SKM-1 treated with dmso at 0.1 percent for 144 hours (cell line): ENCODE measurements around the gene STMP1.
"Not testable (repeated sequence)": the region's sequence is repeated elsewhere in the genome, so short reads cannot be mapped to it uniquely, and the experiment has no call there.

Source experiments
- DNase-seq: peaks from one replicate; lab custom pipeline; 2025; ENCODE audit not compliant: unreplicated experiment; lab: John Stamatoyannopoulos, UW

The STMP1 gene

GRCh38 chr7:135662373-135663114 is at the start of gene STMP1:
TSS of gene STMP1 (plus strand) at chr7:135662514.
- peak; percentile 87 for DNase-seq

GRCh38 chr7:135616136-135616535 is 46.2 kb upstream of the STMP1 start:
- no peak for DNase-seq

GRCh38 chr7:135617781-135618180 is 44.5 kb upstream of the STMP1 start:
- DNase-seq: no peak

GRCh38 chr7:135618510-135618909 is 43.8 kb upstream of the STMP1 start:
- no peak for DNase-seq

- DNase-seq: no peak
Observed at GRCh38 chr7:135620447-135620846, 41.9 kb upstream of the STMP1 start.

GRCh38 chr7:135620980-135621850 is 41.1 kb upstream of the STMP1 start:
- peak; percentile 44 for DNase-seq

GRCh38 chr7:135634191-135634878 is 28.0 kb upstream of the STMP1 start:
- DNase-seq: no peak

- not testable (repeated sequence) for DNase-seq
Observed at GRCh38 chr7:135639690-135640089, 22.6 kb upstream of the STMP1 start.

GRCh38 chr7:135644154-135644553 is 18.2 kb upstream of the STMP1 start:
- no peak for DNase-seq

GRCh38 chr7:135644729-135645128 is 17.6 kb upstream of the STMP1 start:
- DNase-seq: no peak

GRCh38 chr7:135645296-135645904 is 16.9 kb upstream of the STMP1 start:
- peak; percentile 58 for DNase-seq

- DNase-seq: no peak
Observed at GRCh38 chr7:135647755-135648154, 14.6 kb upstream of the STMP1 start.

- no peak for DNase-seq
Observed at GRCh38 chr7:135648235-135648634, 14.1 kb upstream of the STMP1 start.

GRCh38 chr7:135650831-135651573 is 11.3 kb upstream of the STMP1 start:
- DNase-seq: no peak

GRCh38 chr7:135653340-135654080 is 8.8 kb upstream of the STMP1 start:
- DNase-seq: no peak

- no peak for DNase-seq
Observed at GRCh38 chr7:135658564-135658963, 3.8 kb upstream of the STMP1 start.

- DNase-seq: peak; percentile 24
Observed at GRCh38 chr7:135659159-135659846, 3.0 kb upstream of the STMP1 start.

GRCh38 chr7:135661311-135662122 is 797 bp upstream of the STMP1 start:
- DNase-seq: no peak

- DNase-seq: no peak
Observed at GRCh38 chr7:135662123-135662372, 266 bp upstream of the STMP1 start.
